Activated CD4-positive, alpha-beta T cell treated with anti-CD3 and anti-CD28 coated beads for 36 hours (primary cell): ENCODE data around the gene ELMO3. TPM values are rescaled to one million over a fixed set of nuclear protein-coding genes. Genes with fewer than 3 reads are reported as not detected.
A peak's percentile ranks its signal among the peaks of the same experiment; 100 is the strongest.

Experiments used
- ATAC-seq: fragments of 200-7000 bp; cut with Tn5 transposase; one replicate; pipeline ENCODE4 v1.10.0; 2021; ENCODE audit warnings: mild to moderate bottlenecking, moderate library complexity
- CTCF ChIA-PET: fragments of 350-600 bp; sonication (Branson Sonifier 250); formaldehyde crosslinking; loops from one replicate; lab custom pipeline; 2021; ENCODE audit warnings: antibody characterized with exemption; lab: Charles Lee
- POLR2A ChIA-PET: fragments of 350-600 bp; sonication (Branson Sonifier 250); formaldehyde crosslinking; loops from one replicate; lab custom pipeline; 2021; ENCODE audit warnings: antibody characterized with exemption, inconsistent platforms; lab: Charles Lee
- DNase-seq: peaks from one replicate; pipeline ENCODE4 v3.0.0-alpha.2; 2020
- H3K27ac Mint-ChIP-seq: one replicate; pipeline ENCODE4 v1.8.0; 2021; ENCODE audit warnings: mixed read lengths
- H3K27me3 Mint-ChIP-seq: one replicate; pipeline ENCODE4 v1.8.0; 2021; ENCODE audit warnings: mixed read lengths
- H3K36me3 Mint-ChIP-seq: one replicate; pipeline ENCODE4 v1.8.0; 2021; ENCODE audit warnings: low read depth, mixed read lengths
- H3K4me1 Mint-ChIP-seq: one replicate; pipeline ENCODE4 v1.8.0; 2021; ENCODE audit warnings: mixed read lengths
- H3K4me3 Mint-ChIP-seq: one replicate; pipeline ENCODE4 v1.8.0; 2021; ENCODE audit warnings: mild to moderate bottlenecking, moderate library complexity, mixed read lengths
- H3K9me3 Mint-ChIP-seq: one replicate; pipeline ENCODE4 v1.8.0; 2021; ENCODE audit warnings: low read depth, mixed read lengths
- intact Hi-C, 2 experiments: fragments of 100-400 bp; cut with DNase I in 1 of 2; cut with micrococcal nuclease in 1 of 2; formaldehyde crosslinking; loops; one replicate each; pipeline versions ENCODE4 v1.14.2 to v1.15.1; 2022 to 2024; cut with DNase I, micrococcal nuclease
- total RNA-seq, 2 experiments: library from RNA; stranded (reverse); gene quantifications; one replicate each; pipeline ENCODE4 v1.2.3, GENCODE V29; 2021

ELMO3 gene
- total RNA-seq, 2 experiments from 2014 or later = 3.0 to 4.6 TPM

DNA sequence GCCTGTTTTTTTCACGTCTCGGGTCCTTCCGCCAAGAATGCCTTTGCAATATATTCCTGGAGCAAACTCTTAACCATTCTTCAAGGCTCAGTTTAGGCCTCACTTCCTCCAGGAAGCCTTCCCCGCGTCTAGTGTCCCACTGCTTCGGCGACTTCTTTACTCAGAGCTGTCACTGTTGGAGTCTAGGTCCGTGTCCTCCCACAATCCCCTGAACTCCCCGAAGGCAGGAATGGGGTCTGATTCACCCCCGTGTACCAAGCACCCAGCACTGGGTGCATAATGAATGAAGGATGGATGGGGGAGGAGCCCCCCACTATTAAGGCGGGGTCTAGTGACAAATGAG is 15.7 kb upstream of the ELMO3 start:
- ATAC-seq (no peak), DNase-seq (no peak)
- CTCF ChIA-PET = interaction anchor here (1.1 to 2.3 kb wide), 5 partner anchors 20 to 230 kb away, joined by 3 to 9 read pairs (median 7); no protein-coding TSS in a partner anchor
- intact Hi-C loops = loop anchor here (1.0 to 10.0 kb wide), 8 partner anchors 9 to 902 kb away; partner anchors contain the start of genes E2F4 (in 2 of the 2), FBXL8 (in 2 of the 2), TRADD (in 2 of the 2) and ATP6V0D1 (in 1 of the 2)
- Mint-ChIP-seq H3K27me3 (peaks cover 11% of the 10 kb centered on the region), H3K4me3 (no peak overlapping the region), H3K9me3 (no peaks in the 10 kb centered on the region), H3K4me1 (peaks cover 19% of the 10 kb centered on the region), H3K27ac (no peak overlapping the region), H3K36me3 (peaks cover 2% of the 10 kb centered on the region)
- POLR2A ChIA-PET = interaction anchor here (1.5 kb wide), 1 partner anchor 20 kb away, joined by 3 read pairs; no protein-coding TSS in a partner anchor

DNA sequence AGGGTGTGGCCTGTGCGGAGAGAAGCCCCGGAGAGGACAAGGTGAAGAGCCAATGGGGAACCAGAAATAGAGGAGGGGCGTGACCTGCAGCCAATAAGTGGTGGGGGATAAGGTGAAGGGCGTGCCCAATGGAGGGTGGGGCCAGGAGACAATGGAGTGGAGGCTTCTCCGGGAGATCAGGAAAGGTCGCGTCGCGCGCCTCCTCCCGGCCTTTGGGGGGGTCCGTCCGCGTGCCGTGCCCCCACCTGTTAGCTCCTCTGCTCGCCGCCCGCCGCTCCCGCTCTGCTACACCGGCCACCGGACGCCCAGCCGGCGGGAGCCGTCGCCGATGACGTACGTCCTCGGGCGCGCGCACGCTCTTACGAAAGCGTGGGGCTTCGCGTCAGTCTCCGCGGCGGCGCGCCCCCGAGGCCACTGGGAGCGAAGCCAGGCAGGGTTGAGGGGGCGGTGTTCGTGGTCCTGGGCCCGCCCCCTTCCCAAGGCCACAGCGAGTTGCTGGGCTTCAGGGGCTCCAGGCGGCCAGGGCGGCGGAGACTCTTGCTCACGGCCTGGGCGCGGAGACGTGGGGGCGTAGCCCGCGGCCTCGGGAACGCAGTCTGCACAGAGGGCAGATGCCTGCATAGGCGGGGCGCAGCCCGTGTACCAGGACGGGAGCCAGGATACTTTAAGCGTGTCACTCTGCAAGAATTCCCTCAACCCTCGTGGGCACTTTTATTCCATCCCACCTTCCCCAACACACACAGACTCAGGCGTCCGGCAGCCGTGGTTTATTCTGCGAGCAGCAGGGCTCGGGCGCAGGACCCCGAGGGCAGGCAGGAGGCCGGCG is 15.1 kb upstream of the ELMO3 start, which contains the start of gene MATCAP1:
TSS of gene MATCAP1 (minus strand) at position 337 of the 826 bp plus-strand sequence. CDS start 3,353 bp downstream, outside the sequence.
- Mint-ChIP-seq H3K4me3 (no peak within 1 kb of the TSS), H3K4me1 (peaks cover 14% of the 10 kb centered on the region), H3K27ac (no peak within 1 kb of the TSS), H3K9me3 (no peaks in the 10 kb centered on the region), H3K36me3 (peaks cover 2% of the 10 kb centered on the region), H3K27me3 (peaks cover 9% of the 10 kb centered on the region)
- DNase-seq (peak; percentile 96), ATAC-seq (peak; percentile 97)
- ChIA-PET POLR2A (interaction anchor here (1.4 kb wide), 1 partner anchor 23 kb away, joined by 3 read pairs; no protein-coding TSS in a partner anchor), CTCF (interaction anchor here (0.6 to 2.3 kb wide), 19 partner anchors 7 to 1985 kb away, joined by 3 to 18 read pairs (median 5); partner anchors contain the start of genes FBXL8, NOL3 and TRADD)
- intact Hi-C loops = loop anchor here (1.0 to 10.0 kb wide), 11 partner anchors 8 to 901 kb away; partner anchors contain the start of genes E2F4 (in 2 of the 2), FBXL8 (in 2 of the 2), TRADD (in 2 of the 2) and ATP6V0D1 (in 1 of the 2)

DNA sequence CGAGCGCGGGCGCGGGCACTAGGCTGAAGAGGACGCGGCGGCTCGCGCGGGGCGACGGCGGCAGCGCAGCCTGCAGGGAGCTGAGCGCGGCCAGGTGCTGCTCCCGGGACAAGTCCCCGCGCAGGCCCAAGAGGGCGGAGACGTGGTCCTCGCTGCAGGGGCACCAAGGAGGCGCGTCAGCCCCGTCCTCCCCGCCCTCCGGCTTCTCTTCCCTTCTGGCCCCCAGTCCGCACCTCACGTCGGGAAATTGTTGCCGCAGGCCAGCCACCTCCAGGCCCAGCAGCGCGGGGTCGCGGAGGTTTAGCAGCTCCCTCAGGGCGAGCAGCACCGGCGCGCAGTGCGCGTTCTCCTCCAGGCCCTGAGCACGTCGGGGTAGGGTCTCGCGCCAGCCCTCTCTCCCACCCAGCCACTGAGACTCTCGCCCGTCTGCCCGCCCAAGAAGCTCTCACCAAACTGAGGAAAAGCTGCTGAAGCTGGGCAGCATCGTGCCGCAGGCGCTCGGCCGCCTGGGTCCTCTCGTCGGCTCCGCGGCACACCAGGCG is 14.4 kb upstream of the ELMO3 start:
- ChIA-PET POLR2A (interaction anchor here (1.3 to 1.4 kb wide), 2 partner anchors 24 to 166 kb away, joined by 3 to 4 read pairs; no protein-coding TSS in a partner anchor), CTCF (interaction anchor here (0.6 to 2.2 kb wide), 28 partner anchors 8 to 1986 kb away, joined by 3 to 18 read pairs (median 4); partner anchors contain the start of genes FBXL8, FHOD1, NOL3 and TRADD)
- ATAC-seq (no peak), DNase-seq (no peak)
- H3K27ac Mint-ChIP-seq = no peak overlapping the region
- H3K27me3 Mint-ChIP-seq = peaks cover 6% of the 10 kb centered on the region
- peaks cover 13% of the 10 kb centered on the region for H3K4me1 Mint-ChIP-seq
- H3K4me3 Mint-ChIP-seq = no peak overlapping the region
- H3K9me3 Mint-ChIP-seq = no peaks in the 10 kb centered on the region
- intact Hi-C loops = loop anchor here in 1 of 2 experiments (2.0 to 10.0 kb wide), 4 partner anchors 156 to 900 kb away; partner anchors contain the start of genes CBFB, CTCF and NFATC3
- H3K36me3 Mint-ChIP-seq = no peaks in the 10 kb centered on the region

DNA sequence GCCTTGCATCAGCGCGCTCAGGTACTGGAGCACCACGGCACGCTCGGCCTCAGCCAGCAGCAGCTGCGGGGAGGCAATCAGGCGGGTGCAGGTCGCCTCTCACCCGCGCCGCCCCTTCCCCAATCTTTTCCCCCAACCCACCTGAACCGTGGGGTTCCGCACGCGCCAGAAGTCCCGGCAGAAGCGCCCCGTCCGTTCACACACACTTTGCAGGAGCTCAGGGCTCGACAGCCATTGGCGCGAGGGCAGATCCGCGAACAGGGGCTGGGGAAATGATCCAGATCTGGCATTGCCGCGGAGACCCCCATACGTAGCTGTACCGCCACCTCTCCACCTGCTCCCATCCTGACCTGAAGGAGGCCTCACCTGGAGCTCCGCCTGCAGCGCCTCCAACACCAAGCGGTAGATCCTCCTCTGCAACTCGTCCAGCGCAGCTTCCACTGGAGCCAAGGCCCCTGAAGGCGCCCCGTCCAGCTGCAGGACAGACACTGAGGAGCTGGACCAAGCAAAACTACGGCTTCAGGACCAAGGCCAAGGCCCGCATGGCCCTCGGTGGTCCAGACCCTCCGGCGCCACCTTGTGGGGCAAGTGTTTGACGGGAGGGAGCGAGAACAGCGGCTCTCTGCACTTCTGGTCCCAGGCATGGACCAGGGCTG is 13.8 kb upstream of the ELMO3 start:
- ChIA-PET POLR2A (interaction anchor here (0.6 to 1.4 kb wide), 3 partner anchors 9 to 167 kb away, joined by 3 to 4 read pairs (median 3); no protein-coding TSS in a partner anchor), CTCF (interaction anchor here (0.6 to 2.2 kb wide), 27 partner anchors 8 to 1987 kb away, joined by 3 to 18 read pairs (median 4); partner anchors contain the start of genes FBXL8, FHOD1, NOL3 and TRADD)
- ATAC-seq = peak; percentile 24
- H3K4me3 Mint-ChIP-seq = no peak overlapping the region
- no peaks in the 10 kb centered on the region for H3K9me3 Mint-ChIP-seq
- H3K36me3 Mint-ChIP-seq = no peaks in the 10 kb centered on the region
- no peak overlapping the region for H3K27ac Mint-ChIP-seq
- peaks cover 13% of the 10 kb centered on the region for H3K4me1 Mint-ChIP-seq
- intact Hi-C loops = loop anchor here (1.0 to 10.0 kb wide), 8 partner anchors 156 to 900 kb away; partner anchors contain the start of genes CBFB (in 1 of the 2), CTCF (in 1 of the 2) and NFATC3 (in 1 of the 2)
- DNase-seq = peak; percentile 93
- H3K27me3 Mint-ChIP-seq = peaks cover 6% of the 10 kb centered on the region

GRCh38 chr16:67185651-67186134 is 13.2 kb upstream of the ELMO3 start:
- Mint-ChIP-seq H3K4me3 (no peak overlapping the region), H3K9me3 (no peaks in the 10 kb centered on the region)
- POLR2A ChIA-PET = interaction anchor here (0.6 to 1.4 kb wide), 3 partner anchors 9 to 168 kb away, joined by 3 to 4 read pairs (median 3); no protein-coding TSS in a partner anchor

DNA sequence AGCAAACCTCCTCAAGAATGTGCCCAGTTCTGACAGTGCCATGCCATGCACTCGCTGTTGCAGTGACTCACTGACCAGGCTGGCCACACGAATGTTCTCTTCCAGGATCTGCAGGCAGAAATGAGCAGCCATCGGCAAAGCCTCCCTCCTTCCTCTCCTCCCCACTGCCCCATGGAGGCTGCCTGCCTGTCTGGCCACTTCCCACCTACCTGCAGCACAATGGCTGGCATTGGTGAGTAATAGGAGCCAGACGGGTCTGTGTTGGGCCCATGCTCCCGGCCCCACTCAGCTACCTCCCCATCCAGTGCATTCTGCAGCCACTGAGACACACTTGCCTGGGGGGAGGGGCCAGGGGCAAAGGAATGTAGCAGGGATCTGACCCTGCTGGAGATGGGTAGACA is 12.4 kb upstream of the ELMO3 start:
- Mint-ChIP-seq H3K9me3 (no peaks in the 10 kb centered on the region), H3K27me3 (peaks cover 6% of the 10 kb centered on the region), H3K36me3 (no peaks in the 10 kb centered on the region), H3K27ac (no peak overlapping the region), H3K4me3 (no peak overlapping the region), H3K4me1 (peaks cover 16% of the 10 kb centered on the region)
- intact Hi-C loops = loop anchor here in 1 of 2 experiments (10.0 kb wide), 1 partner anchor 898 kb away; the partner anchor contains the start of gene NFATC3
- DNase-seq (no peak), ATAC-seq (no peak)
- CTCF ChIA-PET = interaction anchor here (0.5 to 1.0 kb wide), 3 partner anchors 169 to 1057 kb away, joined by 3 to 4 read pairs (median 3); no protein-coding TSS in a partner anchor
- POLR2A ChIA-PET = no interaction called here

More at GRCh38 chr16:67185651-67186134, 13.2 kb upstream of the ELMO3 start:
- no peaks in the 10 kb centered on the region for H3K36me3 Mint-ChIP-seq
- H3K27ac Mint-ChIP-seq = no peak overlapping the region
- DNase-seq (no peak), ATAC-seq (no peak)
- peaks cover 13% of the 10 kb centered on the region for H3K4me1 Mint-ChIP-seq
- intact Hi-C loops = loop anchor here (1.0 to 10.0 kb wide), 8 partner anchors 157 to 899 kb away; partner anchors contain the start of genes CBFB (in 1 of the 2), CTCF (in 1 of the 2) and NFATC3 (in 1 of the 2)
- peaks cover 6% of the 10 kb centered on the region for H3K27me3 Mint-ChIP-seq
- CTCF ChIA-PET = interaction anchor here (0.7 to 2.2 kb wide), 21 partner anchors 9 to 253 kb away, joined by 3 to 18 read pairs (median 5); partner anchors contain the start of genes FHOD1 and NOL3

- CTCF ChIA-PET = interaction anchor here (1.0 kb wide), 1 partner anchor 169 kb away, joined by 4 read pairs; no protein-coding TSS in a partner anchor
Measured at GRCh38 chr16:67187175-67187890, 11.6 kb upstream of the ELMO3 start.

GRCh38 chr16:67188323-67188722 is 10.6 kb upstream of the ELMO3 start:
- no peak overlapping the region for H3K4me3 Mint-ChIP-seq
- H3K27ac Mint-ChIP-seq = no peak overlapping the region
- ChIA-PET CTCF (interaction anchor here (0.6 to 1.6 kb wide), 2 partner anchors 171 to 239 kb away, joined by 3 to 5 read pairs; no protein-coding TSS in a partner anchor), POLR2A (no interaction called here)
- intact Hi-C loops = loop anchor here in 1 of 2 experiments (10.0 kb wide), 1 partner anchor 896 kb away; the partner anchor contains the start of gene NFATC3
- ATAC-seq (no peak), DNase-seq (no peak)
- peaks cover 5% of the 10 kb centered on the region for H3K36me3 Mint-ChIP-seq
- peaks cover 6% of the 10 kb centered on the region for H3K27me3 Mint-ChIP-seq
- no peaks in the 10 kb centered on the region for H3K9me3 Mint-ChIP-seq
- H3K4me1 Mint-ChIP-seq = peaks cover 24% of the 10 kb centered on the region

More at GRCh38 chr16:67187175-67187890, 11.6 kb upstream of the ELMO3 start:
- no peaks in the 10 kb centered on the region for H3K9me3 Mint-ChIP-seq
- POLR2A ChIA-PET = no interaction called here
- peaks cover 6% of the 10 kb centered on the region for H3K27me3 Mint-ChIP-seq
- intact Hi-C loops = loop anchor here in 1 of 2 experiments (10.0 kb wide), 1 partner anchor 897 kb away; the partner anchor contains the start of gene NFATC3
- no peak for ATAC-seq
- no peaks in the 10 kb centered on the region for H3K36me3 Mint-ChIP-seq
- no peak overlapping the region for H3K27ac Mint-ChIP-seq
- peaks cover 18% of the 10 kb centered on the region for H3K4me1 Mint-ChIP-seq
- no peak overlapping the region for H3K4me3 Mint-ChIP-seq
- DNase-seq = no peak

DNA sequence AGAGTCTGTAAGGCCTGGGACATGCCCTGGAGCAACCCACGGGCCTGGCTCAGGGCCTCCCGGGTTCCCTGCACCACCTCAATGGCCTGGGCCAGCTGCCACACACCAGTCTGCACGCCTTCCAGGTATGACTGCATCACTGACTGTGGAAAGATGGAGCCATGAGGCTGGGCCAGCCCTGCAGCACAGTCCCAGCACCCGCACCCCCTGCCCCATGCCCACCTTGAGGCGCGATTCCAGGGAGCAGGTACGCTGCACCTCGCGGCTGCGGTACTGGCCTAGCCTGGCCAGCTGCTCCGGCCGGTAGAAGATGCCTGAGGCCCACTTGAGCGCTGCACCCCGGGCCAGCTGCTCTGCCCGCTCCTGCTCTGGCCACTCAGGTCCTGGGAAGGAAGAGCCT is 10.1 kb upstream of the ELMO3 start:
- no peaks in the 10 kb centered on the region for H3K9me3 Mint-ChIP-seq

More for the DNA sequence above, 10.1 kb upstream of the ELMO3 start:
- H3K36me3 Mint-ChIP-seq = peaks cover 9% of the 10 kb centered on the region
- intact Hi-C loops = loop anchor here in 1 of 2 experiments (10.0 kb wide), 1 partner anchor 896 kb away; the partner anchor contains the start of gene NFATC3
- ChIA-PET POLR2A (no interaction called here), CTCF (interaction anchor here (0.9 to 1.6 kb wide), 2 partner anchors 34 to 171 kb away, joined by 3 to 5 read pairs; no protein-coding TSS in a partner anchor)
- H3K4me1 Mint-ChIP-seq = peaks cover 29% of the 10 kb centered on the region
- H3K4me3 Mint-ChIP-seq = no peak overlapping the region
- ATAC-seq (no peak), DNase-seq (no peak)
- no peak overlapping the region for H3K27ac Mint-ChIP-seq
- H3K27me3 Mint-ChIP-seq = peaks cover 6% of the 10 kb centered on the region
